ENCODE results near the gene CENPO.
"Not testable (repeated sequence)": the region's sequence is repeated elsewhere in the genome, so short reads cannot be mapped to it uniquely, and the experiment has no call there.

CENPO gene

GRCh38 chr2:24824071-24824588 is 30.9 kb downstream of the CENPO start:
- DNase-seq (ENCODE audit: low read depth in 2 of 2), result no peak

GRCh38 chr2:24824966-24825882 is 32.0 kb downstream of the CENPO start:
- no peak for DNase-seq (ENCODE audit: low read depth in 2 of 2)

- no peak for DNase-seq (ENCODE audit: low read depth in 2 of 2)
Measured at GRCh38 chr2:24825883-24826772, 32.9 kb downstream of the CENPO start.

- no peak for DNase-seq (ENCODE audit: low read depth in 2 of 2)
Measured at GRCh38 chr2:24826773-24827145, 33.5 kb downstream of the CENPO start.

GRCh38 chr2:24827321-24828237 is 34.4 kb downstream of the CENPO start:
- DNase-seq (ENCODE audit: low read depth in 2 of 2), result peak; percentile 34 to 46

GRCh38 chr2:24828238-24828996 is 35.2 kb downstream of the CENPO start:
- no peak for DNase-seq (ENCODE audit: low read depth in 2 of 2)

GRCh38 chr2:24830351-24830750 is 37.1 kb downstream of the CENPO start:
- DNase-seq (ENCODE audit: low read depth in 2 of 2), result no peak

- no peak for DNase-seq (ENCODE audit: low read depth in 2 of 2)
Measured at GRCh38 chr2:24830786-24831185, 37.6 kb downstream of the CENPO start.

- DNase-seq (ENCODE audit: low read depth in 2 of 2), result no peak
Measured at GRCh38 chr2:24831221-24832072, 38.2 kb downstream of the CENPO start.

- DNase-seq (ENCODE audit: low read depth in 2 of 2), result no peak
Measured at GRCh38 chr2:24832073-24832461, 38.8 kb downstream of the CENPO start.

- DNase-seq (ENCODE audit: low read depth in 2 of 2), result no peak
Measured at GRCh38 chr2:24832521-24832920, 39.3 kb downstream of the CENPO start.

GRCh38 chr2:24832931-24833701 is 39.9 kb downstream of the CENPO start:
- no peak for DNase-seq (ENCODE audit: low read depth in 2 of 2)

- DNase-seq (ENCODE audit: low read depth in 2 of 2), result no peak
Measured at GRCh38 chr2:24833821-24834732, 40.9 kb downstream of the CENPO start.

GRCh38 chr2:24834733-24835395 is 41.6 kb downstream of the CENPO start:
- no peak for DNase-seq (ENCODE audit: low read depth in 2 of 2)

GRCh38 chr2:24835411-24835810 is 42.2 kb downstream of the CENPO start:
- DNase-seq (ENCODE audit: low read depth in 2 of 2), result not testable (repeated sequence)

- DNase-seq (ENCODE audit: low read depth in 2 of 2), result no peak
Measured at GRCh38 chr2:24836206-24836605, 43.0 kb downstream of the CENPO start.

GRCh38 chr2:24836706-24837105 is 43.5 kb downstream of the CENPO start:
- no peak for DNase-seq (ENCODE audit: low read depth in 2 of 2)

All from stimulated activated CD8-positive, alpha-beta memory T cell treated with anti-CD3 and anti-CD28 coated beads, Interleukin-2, amount 100 ng/mL, for 1 hour (primary cell).